ENCODE measurements around the gene IFITM10.

IFITM10 gene

DNA sequence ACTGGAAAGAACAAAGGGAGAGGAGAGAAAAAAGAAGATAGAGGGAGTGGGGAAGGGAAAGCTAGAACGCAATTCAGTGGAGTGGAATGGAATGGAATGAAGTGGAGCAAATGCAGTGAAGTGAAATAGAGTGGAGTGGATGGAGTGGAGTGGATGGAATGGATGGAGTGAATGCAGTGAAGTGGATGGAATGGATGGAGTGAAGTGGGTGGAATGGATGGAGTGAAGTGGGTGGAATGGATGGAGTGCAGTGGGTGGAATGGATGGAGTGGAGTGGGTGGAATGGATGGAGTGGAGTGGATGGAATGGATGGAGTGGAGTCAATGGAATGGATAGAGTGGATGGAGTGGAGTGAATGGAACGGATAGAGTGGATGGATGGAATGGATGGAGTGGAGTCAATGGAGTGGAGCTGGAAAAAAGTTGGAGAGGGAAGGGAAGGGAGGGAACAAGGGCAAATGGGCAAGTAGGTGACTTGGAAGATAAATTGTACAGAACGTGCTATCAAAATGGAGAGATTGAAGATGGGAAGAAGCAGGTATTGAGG is 13.9 kb downstream of the IFITM10 start:
- DNase-seq, result no peak

- DNase-seq, result no peak
These were observed 15.1 kb downstream of the IFITM10 start for GRCh38 chr11:1735271-1735670.

- no peak for DNase-seq
These were observed 15.7 kb downstream of the IFITM10 start for GRCh38 chr11:1734641-1735081.

GRCh38 chr11:1733716-1734640 is 16.4 kb downstream of the IFITM10 start:
- DNase-seq, result no peak

- DNase-seq, result no peak
These were observed 17.2 kb downstream of the IFITM10 start for GRCh38 chr11:1733009-1733715.

DNA sequence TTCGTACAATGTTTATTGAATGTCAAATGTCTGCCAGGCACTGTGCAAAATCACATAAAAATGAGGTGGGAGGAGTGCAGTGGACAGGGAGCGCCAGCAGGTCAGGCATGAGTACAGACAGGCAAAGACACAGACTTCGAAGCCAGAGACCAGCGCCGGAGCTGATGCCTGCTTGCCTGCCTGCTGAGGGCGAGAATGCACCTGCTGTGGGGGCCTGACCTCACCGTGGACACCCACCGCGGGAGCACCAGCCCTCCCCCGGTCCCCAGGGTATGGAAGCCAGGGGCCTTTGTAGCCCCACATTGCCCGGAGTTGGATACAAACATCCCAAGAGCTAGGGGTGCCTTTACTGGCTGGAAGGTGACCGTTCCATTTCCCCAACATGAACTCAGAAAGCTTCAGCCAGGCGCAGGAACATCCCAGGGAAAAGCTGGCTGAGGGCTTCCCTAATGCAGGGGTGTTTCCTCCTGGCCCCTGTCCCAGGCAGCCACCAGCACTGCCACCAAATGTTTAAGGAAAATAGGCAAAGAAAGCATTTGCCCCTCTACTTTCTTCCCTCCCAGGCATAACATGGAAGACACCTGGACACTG is 17.9 kb downstream of the IFITM10 start:
- no peak for DNase-seq

- DNase-seq, result no peak
These were observed 18.8 kb downstream of the IFITM10 start for GRCh38 chr11:1731451-1732059.

GRCh38 chr11:1730059-1730629 is 20.3 kb downstream of the IFITM10 start:
- no peak for DNase-seq

GRCh38 chr11:1729692-1730011 is 20.7 kb downstream of the IFITM10 start:
- no peak for DNase-seq

DNA sequence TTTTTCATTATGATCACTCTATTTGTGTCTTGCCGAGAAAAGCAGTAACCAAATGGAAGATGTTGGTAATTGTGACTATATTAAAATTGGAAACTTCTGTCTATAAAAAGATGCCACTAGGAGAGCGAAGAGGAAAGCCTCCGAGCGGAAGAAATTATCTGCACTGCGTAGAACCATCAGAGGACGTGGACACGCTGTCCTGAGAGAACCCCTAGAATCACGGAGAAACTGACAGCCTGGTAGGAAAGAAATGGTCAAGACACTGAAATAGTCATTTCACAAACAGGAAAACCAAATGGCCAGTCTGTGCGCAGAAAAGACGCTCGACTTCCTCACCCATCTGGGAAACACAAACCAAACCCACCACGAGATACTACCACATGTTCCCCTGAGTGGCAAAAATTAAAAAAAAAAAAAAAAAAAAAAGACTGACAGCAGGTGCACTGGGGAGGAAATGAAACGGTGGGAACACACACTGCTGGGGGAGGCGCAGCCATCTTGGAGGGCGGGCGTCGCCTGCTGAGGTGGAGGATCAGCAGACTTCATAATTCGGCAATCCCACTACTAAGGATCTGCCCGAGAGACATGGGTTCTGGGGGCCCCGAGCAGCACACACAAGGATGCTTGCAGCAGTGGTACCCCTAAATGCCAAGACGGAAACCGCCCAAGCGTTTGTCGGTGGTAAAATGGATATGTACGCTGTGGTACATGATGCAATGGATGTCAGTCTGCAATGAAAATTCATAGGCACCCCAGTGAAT is 21.3 kb downstream of the IFITM10 start:
- no peak for DNase-seq

GRCh38 chr11:1728301-1728700 is 22.1 kb downstream of the IFITM10 start:
- DNase-seq, result no peak

GRCh38 chr11:1727861-1728260 is 22.5 kb downstream of the IFITM10 start:
- no peak for DNase-seq

DNA sequence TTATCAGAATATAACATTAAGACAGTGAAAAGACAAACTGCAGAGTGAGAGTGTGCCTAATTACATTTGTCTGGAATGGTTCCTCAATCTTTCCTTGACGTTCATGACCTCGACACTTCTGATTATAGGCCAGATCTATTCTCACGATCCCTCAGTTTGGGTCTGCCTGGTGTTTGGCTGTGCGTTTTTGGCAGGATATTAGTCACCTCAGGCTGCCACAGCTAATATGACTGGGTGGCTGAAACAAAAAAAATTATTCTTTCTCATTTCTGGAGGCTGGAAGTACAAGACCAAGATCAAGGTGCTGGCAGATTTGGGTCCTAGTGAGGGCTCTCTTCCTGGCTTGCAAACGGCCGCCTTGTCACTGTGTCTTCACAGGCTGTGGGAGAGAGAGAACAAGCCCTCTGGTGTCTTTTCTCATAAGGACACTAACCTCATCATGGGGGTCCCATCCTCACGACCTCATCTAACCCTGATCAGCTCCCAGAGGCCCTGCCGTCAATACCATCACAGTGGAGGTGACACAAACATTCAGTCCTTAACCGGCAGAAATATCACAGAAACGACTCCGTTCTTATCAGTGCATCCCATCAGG is 23.2 kb downstream of the IFITM10 start:
- DNase-seq, result no peak

DNA sequence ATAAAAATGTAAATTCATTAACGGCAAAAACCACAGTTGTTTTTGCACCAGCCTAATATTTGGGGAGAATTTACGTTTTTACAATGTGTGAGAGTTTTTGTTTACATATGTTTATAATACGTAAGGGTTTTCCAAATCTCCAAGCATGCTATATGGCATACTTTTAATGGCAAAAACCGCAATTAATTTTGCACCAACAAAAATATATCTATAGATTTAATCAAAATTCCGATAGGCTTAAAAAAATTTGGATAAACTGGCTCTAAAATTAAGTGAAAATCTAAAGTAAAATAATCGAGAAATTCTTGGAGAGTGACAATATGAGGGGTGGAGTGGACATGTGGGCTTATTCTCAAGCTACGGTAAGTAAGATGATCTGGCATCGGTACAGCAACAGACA is 30.6 kb downstream of the IFITM10 start:
- DNase-seq, result no peak

DNA sequence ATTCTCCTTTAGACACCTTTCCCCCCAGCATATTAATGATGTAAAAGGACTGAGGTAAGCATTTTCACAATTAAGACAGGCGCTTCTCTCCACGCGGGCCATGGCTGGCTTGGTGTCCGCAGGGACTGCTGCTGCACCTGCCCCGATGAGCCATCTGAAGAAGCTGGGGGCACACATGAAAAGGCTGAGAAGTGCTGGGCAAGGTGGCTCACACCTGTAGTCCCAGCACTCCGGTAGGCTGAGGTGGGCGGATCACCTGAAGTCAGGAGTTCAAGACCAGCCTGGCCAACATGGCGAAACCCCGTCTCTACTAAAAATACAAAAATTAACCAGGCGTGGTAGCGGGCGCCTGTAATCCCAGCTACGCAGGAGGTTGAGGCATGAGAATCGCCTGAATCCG is 32.1 kb downstream of the IFITM10 start:
- DNase-seq, result no peak

GRCh38 chr11:1717745-1718144 is 32.6 kb downstream of the IFITM10 start:
- no peak for DNase-seq

- no peak for DNase-seq
These were observed 35.2 kb downstream of the IFITM10 start for GRCh38 chr11:1714908-1715885.

GRCh38 chr11:1708716-1709115 is 41.7 kb downstream of the IFITM10 start:
- DNase-seq, result no peak

DNA sequence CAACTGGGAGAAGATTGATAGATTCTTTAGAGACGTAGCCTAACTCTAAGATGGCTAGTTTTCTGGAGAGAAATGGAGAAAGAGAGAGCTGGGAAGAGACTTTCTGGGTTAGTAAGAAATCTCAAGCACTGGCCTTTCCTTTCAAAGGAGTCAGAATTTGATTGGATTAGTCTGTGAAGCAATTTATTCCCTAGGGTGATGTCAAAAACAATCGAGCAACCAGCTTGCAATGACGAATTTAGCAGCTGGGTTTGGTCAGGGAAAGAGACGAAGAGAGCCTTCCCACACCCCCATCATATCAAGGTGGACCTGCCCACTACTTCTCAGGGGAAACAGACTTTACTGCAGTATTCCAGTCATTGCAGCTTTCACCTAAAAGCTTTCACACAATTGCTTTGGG is 42.6 kb downstream of the IFITM10 start:
- DNase-seq, result no peak

All from activated CD4-positive, CD25-positive, alpha-beta regulatory T cell treated with anti-CD3 and anti-CD28 coated beads, Interleukin-2, amount 50 U/mL, for 72 hours (primary cell).